H1 (cell line): ENCODE results near the gene RAVER2.

ENCODE experiments used
- ATF3 ChIP-seq: IDR thresholded peaks from 2 replicates; pipeline ENCODE4 v1.6.1; 2011; ENCODE audit warnings: low read depth, mild to moderate bottlenecking, low read length; ENCODE audit not compliant: insufficient read depth
- CHD2 ChIP-seq: IDR thresholded peaks from 2 replicates; pipeline ENCODE4 v1.6.1; 2012; ENCODE audit warnings: low read length, improper control_type of control experiment
- CREB1 ChIP-seq: IDR thresholded peaks from 2 replicates; pipeline ENCODE4 v1.6.1; 2012; ENCODE audit warnings: inconsistent platforms
- EZH2 ChIP-seq: fragments of 200-600 bp; sonication (generic); IDR thresholded peaks from 2 replicates; pipeline ENCODE4 v1.7.1; 2012; ENCODE audit warnings: low read depth, mild to moderate bottlenecking, moderate library complexity, low read length, inconsistent platforms; ENCODE audit not compliant: severe bottlenecking
- JUN ChIP-seq: IDR thresholded peaks from 2 replicates; pipeline ENCODE4 v1.6.1; 2011; ENCODE audit warnings: low read depth, mild to moderate bottlenecking, improper control_type of control experiment, low read length
- POLR2A ChIP-seq, 2 experiments: IDR thresholded peaks; 1 replicate in 1 of 2; 2 replicates in 1 of 2; pipeline ENCODE4 v1.6.1; 2011; ENCODE audit warnings: low read depth in 2 of 2, low read length in 2 of 2, mild to moderate bottlenecking in 2 of 2; ENCODE audit errors: control extremely low read depth in 1 of 2
- POU5F1 ChIP-seq: IDR thresholded peaks from 2 replicates; pipeline ENCODE4 v1.6.1; 2011; ENCODE audit warnings: low read depth, mild to moderate bottlenecking, low read length, moderate library complexity
- SP1 ChIP-seq: IDR thresholded peaks from 2 replicates; pipeline ENCODE4 v1.6.1; 2011; ENCODE audit warnings: low read depth, low read length
- TEAD4 ChIP-seq: IDR thresholded peaks from 2 replicates; pipeline ENCODE4 v1.6.1; 2012; ENCODE audit warnings: low read depth, low read length, inconsistent platforms, mixed read lengths
- TF ChIP-seq, protein P1 (sequence below), 3 experiments: IDR thresholded peaks; 1 replicate in 2 of 3; 2 replicates in 1 of 3; pipeline versions ENCODE4 v1.5.1 to v1.6.1; 2011; ENCODE audit warnings: low read length in 3 of 3, mild to moderate bottlenecking in 3 of 3, inconsistent platforms in 2 of 3, low read depth in 1 of 3, moderate library complexity in 1 of 3; ENCODE audit not compliant: insufficient read depth in 1 of 3; ENCODE audit errors: control extremely low read depth in 1 of 3

GRCh38 chr1:64838486-64838885 lies 93.6 kb downstream of the RAVER2 start:
- TF ChIP-seq, protein P1, sequence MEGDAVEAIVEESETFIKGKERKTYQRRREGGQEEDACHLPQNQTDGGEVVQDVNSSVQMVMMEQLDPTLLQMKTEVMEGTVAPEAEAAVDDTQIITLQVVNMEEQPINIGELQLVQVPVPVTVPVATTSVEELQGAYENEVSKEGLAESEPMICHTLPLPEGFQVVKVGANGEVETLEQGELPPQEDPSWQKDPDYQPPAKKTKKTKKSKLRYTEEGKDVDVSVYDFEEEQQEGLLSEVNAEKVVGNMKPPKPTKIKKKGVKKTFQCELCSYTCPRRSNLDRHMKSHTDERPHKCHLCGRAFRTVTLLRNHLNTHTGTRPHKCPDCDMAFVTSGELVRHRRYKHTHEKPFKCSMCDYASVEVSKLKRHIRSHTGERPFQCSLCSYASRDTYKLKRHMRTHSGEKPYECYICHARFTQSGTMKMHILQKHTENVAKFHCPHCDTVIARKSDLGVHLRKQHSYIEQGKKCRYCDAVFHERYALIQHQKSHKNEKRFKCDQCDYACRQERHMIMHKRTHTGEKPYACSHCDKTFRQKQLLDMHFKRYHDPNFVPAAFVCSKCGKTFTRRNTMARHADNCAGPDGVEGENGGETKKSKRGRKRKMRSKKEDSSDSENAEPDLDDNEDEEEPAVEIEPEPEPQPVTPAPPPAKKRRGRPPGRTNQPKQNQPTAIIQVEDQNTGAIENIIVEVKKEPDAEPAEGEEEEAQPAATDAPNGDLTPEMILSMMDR (IDR thresholded peaks at IDR 0.05; ENCODE audit: control extremely low read depth in 1 of 3, insufficient read depth in 1 of 3, low read depth in 1 of 3, low read length in 3 of 3), result no peak
- TF ChIP-seq JUN, result no peak
- no peak for TF ChIP-seq POLR2A (IDR thresholded peaks at IDR 0.05; ENCODE audit: control extremely low read depth in 1 of 2, low read depth in 2 of 2, low read length in 2 of 2)
- no peak for TF ChIP-seq EZH2
- TF ChIP-seq TEAD4, result no peak
- TF ChIP-seq POU5F1, result no peak
- TF ChIP-seq SP1, result no peak
- no peak for TF ChIP-seq CHD2
- TF ChIP-seq ATF3, result no peak
- TF ChIP-seq CREB1, result no peak
